ENCODE data around the gene DENND5A.
A peak's percentile ranks its signal among the peaks of the same experiment; 100 is the strongest.
"Not testable (repeated sequence)": the region's sequence is repeated elsewhere in the genome, so short reads cannot be mapped to it uniquely, and the experiment has no call there.

The DENND5A gene

DNA sequence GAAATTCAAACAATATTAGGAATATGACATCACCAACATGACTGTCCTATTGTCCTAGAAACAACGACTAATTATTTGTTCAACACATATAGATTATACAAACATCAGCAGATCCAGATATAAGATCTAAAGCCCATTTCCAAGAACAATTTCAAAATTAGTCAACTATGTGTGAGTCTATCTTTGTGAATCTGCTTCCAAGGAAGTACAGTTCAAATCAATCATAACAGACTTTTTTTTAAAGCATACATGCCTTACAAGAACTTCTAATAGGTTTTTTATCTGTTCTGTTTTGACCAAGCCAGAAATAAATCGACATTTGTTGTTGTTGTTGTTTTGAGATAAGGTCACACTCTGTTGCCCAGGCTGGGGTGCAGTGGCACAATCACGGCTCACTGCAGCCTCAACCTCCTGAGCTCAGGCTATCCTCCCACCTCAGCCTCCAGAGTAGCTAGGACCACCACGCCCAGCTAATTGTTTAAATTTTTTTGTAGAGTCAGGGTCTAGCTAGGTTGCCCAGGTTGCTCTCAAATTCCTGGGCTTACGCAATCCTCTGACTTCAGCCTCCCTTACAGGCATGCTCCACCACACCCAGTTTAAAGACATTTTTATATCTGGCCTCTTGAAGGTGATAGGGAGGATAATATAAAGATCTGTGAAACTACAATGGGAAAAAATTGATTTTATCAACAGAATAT is 54.8 kb downstream of the DENND5A start:
- no peak for DNase-seq

GRCh38 chr11:9209604-9210003 is 55.5 kb downstream of the DENND5A start:
- DNase-seq, result not testable (repeated sequence)

DNA sequence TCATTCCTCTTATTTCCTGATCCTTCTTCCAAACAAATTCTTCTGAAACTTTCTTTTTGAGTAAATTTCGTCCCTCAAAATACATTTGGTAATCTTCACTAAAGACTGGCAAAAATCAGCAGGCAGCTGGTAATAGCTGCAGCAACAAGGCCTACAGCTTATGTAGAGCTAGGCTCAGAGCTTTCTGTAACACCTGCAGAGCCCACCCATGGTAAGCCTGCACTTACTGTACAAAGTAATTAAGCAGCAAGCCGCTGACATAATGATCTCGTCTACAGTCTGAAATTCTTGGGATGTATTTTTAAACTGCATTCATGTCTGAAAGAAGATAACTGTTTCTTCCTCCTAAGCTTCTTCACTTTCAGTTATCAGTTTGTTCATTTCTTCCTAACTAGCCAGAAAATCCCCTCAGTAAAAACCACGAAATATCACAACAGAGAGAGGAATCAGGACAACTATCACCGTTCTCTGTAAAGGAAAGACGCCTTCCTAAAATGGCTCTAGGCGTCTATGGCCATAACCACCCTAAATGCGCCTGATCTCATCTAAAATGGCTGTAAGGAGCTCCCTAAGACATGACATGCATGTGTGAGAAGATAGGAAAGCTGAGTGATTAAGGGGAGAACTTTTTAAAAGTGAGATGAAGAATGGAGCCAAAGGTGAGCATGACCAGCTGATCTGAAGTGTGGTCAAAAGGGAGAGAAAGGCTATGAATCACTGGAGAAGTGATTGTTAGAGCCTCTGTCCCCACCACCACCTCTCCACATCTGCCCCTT is 56.2 kb downstream of the DENND5A start:
- DNase-seq, result no peak

- no peak for DNase-seq
Measured at GRCh38 chr11:9207229-9207628, 57.9 kb downstream of the DENND5A start.

- no peak for DNase-seq
Measured at GRCh38 chr11:9206496-9206895, 58.7 kb downstream of the DENND5A start.

DNA sequence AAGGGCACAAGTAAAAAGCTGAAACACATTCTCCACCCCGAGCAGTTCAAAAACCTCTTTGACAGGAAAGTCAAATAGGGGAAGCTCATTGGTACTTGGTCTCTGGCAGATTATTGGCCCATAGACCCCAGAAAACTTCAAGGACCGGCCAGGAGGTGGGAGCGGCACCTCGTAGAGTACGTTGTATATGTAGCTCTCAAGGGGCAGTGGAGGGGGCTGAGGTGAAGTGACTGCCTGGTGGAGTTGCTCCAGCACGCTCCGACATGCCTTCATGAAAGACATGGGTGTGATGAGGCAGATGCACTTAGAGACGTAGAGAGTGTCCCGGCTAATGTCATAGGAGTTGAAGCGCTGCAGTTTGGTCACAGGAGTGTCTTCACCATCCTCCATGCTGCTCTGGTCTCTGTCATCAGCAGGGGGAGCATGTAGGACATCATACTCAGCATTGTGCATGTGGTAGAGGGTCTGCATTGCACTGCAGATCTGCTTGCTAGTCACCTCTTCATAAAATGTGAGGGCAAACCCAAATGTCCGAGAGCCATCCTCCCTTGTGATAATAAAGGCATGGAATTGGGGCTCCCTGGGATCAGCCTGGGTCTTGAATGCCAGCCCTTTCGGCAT is 61.3 kb downstream of the DENND5A start:
- DNase-seq, result peak; percentile 4 to 29

DNA sequence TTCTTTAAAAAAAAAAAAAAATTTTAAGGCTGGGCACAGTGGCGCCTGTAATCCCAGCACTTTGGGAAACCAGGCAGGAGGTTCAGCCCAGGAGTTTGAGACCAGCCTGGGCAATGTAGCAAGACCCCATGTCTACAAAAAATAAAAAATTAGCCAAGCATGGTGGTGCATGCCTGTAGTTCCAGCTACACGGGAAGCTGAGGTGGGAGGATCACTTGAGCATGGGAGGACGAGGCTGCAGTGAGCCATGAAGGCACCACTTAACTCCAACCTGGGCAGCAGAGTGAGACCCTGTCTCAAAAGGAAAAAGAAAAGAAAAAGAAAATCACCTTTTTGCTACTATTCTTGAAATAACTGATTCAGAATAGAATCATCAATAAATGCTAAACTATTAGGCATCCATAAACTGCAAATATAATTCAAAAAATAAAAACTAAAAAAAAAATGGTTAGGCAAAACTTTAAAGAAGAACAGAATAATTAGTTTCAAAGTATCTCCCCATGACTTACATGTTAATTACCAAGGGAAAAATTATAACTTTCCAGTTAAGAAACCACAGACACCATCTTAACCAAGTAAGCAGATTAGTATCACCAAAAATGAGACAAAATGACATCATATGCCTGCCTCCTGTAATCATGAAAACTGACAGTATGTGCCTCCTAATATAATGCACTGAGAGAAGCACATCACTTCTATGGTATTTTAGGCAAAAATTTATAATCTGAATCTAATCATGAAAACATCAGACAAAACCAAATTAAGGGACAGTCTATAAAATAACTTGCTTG is 63.6 kb downstream of the DENND5A start:
- DNase-seq, result no peak

GRCh38 chr11:9200471-9200870 is 64.7 kb downstream of the DENND5A start:
- DNase-seq, result no peak

DNA sequence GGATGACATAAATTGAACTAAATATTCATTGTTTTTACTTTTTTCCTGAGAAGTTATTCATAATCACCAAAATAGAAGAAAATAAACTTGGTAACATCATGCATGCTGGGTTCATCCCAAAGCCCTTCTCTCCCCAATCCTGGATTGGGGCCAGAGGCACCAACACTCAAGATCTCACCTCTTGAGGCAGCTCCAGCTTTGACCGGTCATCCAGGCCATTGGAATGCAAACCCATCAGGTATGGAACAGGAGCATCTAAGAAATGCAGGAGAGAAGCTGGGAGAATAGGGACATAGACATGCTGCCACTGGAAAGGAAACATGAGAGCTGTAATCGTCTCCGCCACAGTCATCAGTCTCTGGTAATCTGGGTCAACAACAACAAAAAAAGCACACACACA is 71.8 kb downstream of the DENND5A start:
- no peak for DNase-seq

DNA sequence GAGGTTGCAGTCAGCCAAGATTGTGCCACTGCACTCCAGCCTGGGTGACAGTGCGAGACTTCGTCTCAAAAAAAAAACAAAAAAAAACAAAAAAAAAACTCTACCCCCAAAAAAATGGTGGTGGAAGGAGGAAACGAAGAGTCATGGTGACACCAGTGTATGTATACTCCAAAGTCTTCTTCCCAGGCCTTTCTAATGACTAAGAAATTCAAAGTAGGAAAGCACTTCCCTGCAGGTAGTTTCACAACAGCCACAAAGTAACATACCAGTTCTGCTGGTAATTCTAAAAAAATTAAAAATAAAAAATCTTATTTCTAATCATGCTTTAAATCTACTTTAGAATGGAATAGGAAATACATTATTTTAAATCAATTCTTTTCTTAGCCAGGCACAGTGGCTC is 72.6 kb downstream of the DENND5A start:
- DNase-seq, result no peak

- DNase-seq, result not testable (repeated sequence)
Measured at GRCh38 chr11:9190326-9191016, 74.7 kb downstream of the DENND5A start.

DNA sequence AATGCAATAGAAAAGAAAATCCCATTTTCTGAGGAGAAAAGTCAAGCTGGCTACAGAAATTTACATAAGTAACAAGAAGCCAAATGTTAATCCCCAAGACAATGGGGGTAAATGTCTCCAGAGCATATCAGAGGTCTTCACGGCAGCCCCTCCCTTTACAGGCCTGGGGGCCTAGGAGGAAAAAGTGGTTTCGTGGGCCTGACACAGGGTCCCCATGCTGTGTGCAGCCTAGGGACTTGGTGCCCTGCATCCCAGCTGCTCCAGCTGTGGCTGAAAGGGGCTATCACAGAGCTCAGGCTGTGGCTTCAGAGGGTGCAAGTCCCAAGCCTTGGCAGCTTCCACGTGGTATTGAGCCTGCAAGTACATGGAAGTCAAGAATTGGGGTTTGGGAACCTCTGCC is 76.3 kb downstream of the DENND5A start:
- not testable (repeated sequence) for DNase-seq

- DNase-seq, result no peak
Measured at GRCh38 chr11:9187616-9188015, 77.5 kb downstream of the DENND5A start.

- no peak for DNase-seq
Measured at GRCh38 chr11:9184516-9184915, 80.6 kb downstream of the DENND5A start.

DNA sequence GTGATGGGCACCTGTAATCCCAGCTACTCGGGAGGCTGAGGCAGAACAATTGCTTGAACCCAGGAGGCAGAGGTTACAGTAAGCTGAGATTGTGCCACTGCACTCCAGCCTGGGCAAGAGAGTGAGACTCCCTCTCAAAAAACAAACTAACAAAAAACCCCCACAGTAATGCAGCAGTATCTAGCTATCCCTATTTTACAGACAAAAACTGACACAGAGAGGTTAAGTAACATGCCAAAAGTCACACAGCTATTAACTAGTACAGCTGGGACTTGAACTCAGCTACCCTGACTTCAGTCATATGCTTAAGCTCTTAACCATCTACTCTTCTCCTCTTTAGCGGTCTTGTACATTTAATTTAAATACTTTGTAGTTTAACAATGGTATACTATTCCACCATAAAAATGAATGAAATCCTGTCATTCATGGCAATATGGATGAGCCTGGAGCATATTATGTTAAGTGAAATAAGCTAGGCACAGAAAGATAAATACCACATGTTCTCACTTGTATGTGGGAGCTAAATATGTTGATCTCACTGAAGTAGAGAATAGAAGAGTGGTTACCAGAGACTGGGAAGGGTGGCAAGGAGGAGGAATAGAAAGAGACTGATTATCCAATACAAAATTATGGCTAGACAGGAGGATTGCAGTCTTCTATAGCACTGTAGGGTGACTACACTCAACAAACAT is 82.8 kb downstream of the DENND5A start:
- no peak for DNase-seq

GRCh38 chr11:9180784-9181183 is 84.4 kb downstream of the DENND5A start:
- DNase-seq, result no peak

GRCh38 chr11:9179141-9179540 is 86.0 kb downstream of the DENND5A start:
- no peak for DNase-seq

- DNase-seq, result no peak
Measured at GRCh38 chr11:9178716-9179115, 86.4 kb downstream of the DENND5A start.

- no peak for DNase-seq
Measured at GRCh38 chr11:9177438-9178091, 87.6 kb downstream of the DENND5A start.

GRCh38 chr11:9176550-9176949 is 88.6 kb downstream of the DENND5A start:
- no peak for DNase-seq

- no peak for DNase-seq
Measured at GRCh38 chr11:9176136-9176535, 89.0 kb downstream of the DENND5A start.

All from CD4-positive, alpha-beta T cell treated with Interferon alpha-2 for 1 hour (primary cell).